ENCODE results near the gene UQCC3. TPM values are rescaled to one million over a fixed set of nuclear protein-coding genes. Genes with fewer than 3 reads are reported as not detected.

UQCC3 gene
- total and polyA plus RNA-seq, 2 of the 13 experiments (the other 11 are each of a cell fraction or from before 2014, with no cell fraction given), result 7.7 to 16.0 TPM

DNA sequence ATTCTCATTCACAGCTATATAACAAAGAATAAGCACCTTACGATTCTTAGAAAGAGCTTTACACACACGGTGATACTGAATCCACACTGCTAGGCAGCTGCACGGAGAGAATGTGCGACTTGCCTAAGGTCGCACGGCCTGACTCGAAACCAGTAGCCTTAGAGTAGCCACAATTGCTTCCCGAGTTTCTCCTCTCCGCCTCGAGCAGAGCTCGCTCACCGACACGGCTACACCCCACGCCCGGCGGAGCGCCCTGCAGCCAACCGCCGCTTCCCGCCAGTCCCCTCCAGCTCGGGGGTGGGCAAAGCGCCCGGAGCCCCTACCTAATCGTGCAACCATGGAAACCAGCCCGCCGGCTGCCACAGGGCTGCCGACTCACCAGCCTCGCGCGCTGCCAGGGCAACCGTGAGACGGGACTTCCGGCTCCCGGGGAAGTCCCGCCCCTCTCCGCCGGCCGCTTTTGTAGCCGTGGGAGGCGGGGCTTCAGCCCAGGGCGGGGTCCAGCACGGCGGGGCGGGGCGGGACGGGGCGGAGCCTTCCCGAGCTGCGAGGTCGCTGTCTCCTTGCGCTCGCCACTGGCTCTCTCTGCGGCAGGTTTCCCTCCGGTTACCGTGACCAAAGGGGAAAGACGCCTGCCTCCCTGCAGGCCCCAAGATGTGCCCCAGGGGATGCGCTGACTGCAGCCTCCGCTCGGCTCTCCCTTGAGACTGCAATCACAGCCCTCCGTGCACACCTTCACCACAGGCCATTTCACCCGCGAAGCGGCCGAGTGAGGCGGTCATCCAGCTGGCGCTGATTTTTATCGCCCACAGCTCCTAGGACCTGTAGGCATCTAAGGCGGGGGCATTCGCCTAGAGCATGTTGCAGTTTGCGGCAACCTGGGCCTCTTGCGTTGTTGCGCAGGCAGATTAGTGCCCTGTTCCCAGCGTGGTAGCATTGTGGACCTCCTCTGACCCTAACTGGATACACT is 34.7 kb downstream of the UQCC3 start (continued):
- TF ChIP-seq, protein P1, sequence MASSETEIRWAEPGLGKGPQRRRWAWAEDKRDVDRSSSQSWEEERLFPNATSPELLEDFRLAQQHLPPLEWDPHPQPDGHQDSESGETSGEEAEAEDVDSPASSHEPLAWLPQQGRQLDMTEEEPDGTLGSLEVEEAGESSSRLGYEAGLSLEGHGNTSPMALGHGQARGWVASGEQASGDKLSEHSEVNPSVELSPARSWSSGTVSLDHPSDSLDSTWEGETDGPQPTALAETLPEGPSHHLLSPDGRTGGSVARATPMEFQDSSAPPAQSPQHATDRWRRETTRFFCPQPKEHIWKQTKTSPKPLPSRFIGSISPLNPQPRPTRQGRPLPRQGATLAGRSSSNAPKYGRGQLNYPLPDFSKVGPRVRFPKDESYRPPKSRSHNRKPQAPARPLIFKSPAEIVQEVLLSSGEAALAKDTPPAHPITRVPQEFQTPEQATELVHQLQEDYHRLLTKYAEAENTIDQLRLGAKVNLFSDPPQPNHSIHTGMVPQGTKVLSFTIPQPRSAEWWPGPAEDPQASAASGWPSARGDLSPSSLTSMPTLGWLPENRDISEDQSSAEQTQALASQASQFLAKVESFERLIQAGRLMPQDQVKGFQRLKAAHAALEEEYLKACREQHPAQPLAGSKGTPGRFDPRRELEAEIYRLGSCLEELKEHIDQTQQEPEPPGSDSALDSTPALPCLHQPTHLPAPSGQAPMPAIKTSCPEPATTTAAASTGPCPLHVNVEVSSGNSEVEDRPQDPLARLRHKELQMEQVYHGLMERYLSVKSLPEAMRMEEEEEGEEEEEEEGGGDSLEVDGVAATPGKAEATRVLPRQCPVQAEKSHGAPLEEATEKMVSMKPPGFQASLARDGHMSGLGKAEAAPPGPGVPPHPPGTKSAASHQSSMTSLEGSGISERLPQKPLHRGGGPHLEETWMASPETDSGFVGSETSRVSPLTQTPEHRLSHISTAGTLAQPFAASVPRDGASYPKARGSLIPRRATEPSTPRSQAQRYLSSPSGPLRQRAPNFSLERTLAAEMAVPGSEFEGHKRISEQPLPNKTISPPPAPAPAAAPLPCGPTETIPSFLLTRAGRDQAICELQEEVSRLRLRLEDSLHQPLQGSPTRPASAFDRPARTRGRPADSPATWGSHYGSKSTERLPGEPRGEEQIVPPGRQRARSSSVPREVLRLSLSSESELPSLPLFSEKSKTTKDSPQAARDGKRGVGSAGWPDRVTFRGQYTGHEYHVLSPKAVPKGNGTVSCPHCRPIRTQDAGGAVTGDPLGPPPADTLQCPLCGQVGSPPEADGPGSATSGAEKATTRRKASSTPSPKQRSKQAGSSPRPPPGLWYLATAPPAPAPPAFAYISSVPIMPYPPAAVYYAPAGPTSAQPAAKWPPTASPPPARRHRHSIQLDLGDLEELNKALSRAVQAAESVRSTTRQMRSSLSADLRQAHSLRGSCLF (CRISPR knock-in tag; IDR thresholded peaks at IDR 0.05; ENCODE audit: borderline replicate concordance), result no peak
- no peak for TF ChIP-seq ZNF225 (CRISPR knock-in tag; IDR thresholded peaks at IDR 0.05)
- TF ChIP-seq, protein P2, sequence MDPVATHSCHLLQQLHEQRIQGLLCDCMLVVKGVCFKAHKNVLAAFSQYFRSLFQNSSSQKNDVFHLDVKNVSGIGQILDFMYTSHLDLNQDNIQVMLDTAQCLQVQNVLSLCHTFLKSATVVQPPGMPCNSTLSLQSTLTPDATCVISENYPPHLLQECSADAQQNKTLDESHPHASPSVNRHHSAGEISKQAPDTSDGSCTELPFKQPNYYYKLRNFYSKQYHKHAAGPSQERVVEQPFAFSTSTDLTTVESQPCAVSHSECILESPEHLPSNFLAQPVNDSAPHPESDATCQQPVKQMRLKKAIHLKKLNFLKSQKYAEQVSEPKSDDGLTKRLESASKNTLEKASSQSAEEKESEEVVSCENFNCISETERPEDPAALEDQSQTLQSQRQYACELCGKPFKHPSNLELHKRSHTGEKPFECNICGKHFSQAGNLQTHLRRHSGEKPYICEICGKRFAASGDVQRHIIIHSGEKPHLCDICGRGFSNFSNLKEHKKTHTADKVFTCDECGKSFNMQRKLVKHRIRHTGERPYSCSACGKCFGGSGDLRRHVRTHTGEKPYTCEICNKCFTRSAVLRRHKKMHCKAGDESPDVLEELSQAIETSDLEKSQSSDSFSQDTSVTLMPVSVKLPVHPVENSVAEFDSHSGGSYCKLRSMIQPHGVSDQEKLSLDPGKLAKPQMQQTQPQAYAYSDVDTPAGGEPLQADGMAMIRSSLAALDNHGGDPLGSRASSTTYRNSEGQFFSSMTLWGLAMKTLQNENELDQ (CRISPR knock-in tag; IDR thresholded peaks at IDR 0.05; ENCODE audit: borderline replicate concordance), result no peak
- TF ChIP-seq NFE2 (CRISPR knock-in tag; IDR thresholded peaks at IDR 0.05), result no peak
- TF ChIP-seq NFE2L2 (IDR thresholded peaks at IDR 0.05; ENCODE audit: low read length), result no peak
- peak; percentile 42 for TF ChIP-seq SALL1 (CRISPR knock-in tag; IDR thresholded peaks at IDR 0.05)
- no peak for TF ChIP-seq HOXA3 (CRISPR knock-in tag; IDR thresholded peaks at IDR 0.05)
- TF ChIP-seq, protein P3, sequence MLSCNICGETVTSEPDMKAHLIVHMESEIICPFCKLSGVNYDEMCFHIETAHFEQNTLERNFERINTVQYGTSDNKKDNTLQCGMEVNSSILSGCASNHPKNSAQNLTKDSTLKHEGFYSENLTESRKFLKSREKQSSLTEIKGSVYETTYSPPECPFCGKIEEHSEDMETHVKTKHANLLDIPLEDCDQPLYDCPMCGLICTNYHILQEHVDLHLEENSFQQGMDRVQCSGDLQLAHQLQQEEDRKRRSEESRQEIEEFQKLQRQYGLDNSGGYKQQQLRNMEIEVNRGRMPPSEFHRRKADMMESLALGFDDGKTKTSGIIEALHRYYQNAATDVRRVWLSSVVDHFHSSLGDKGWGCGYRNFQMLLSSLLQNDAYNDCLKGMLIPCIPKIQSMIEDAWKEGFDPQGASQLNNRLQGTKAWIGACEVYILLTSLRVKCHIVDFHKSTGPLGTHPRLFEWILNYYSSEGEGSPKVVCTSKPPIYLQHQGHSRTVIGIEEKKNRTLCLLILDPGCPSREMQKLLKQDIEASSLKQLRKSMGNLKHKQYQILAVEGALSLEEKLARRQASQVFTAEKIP (CRISPR knock-in tag; IDR thresholded peaks at IDR 0.05; ENCODE audit: borderline replicate concordance), result no peak
- peak; percentile 33 for TF ChIP-seq PHF5A (CRISPR knock-in tag; IDR thresholded peaks at IDR 0.05; ENCODE audit: low read depth, unreplicated experiment)
- no peak for TF ChIP-seq NBN (conservative IDR thresholded peaks at IDR 0.05)
- no peak for TF ChIP-seq ZIK1 (CRISPR knock-in tag; IDR thresholded peaks at IDR 0.05; ENCODE audit: borderline replicate concordance, low read depth)
- no peak for TF ChIP-seq ONECUT2 (CRISPR knock-in tag; IDR thresholded peaks at IDR 0.05)
- TF ChIP-seq POLR2AphosphoS2 (IDR thresholded peaks at IDR 0.05; ENCODE audit: low read depth, low read length), result no peak
- TF ChIP-seq ZNF773 (CRISPR knock-in tag; IDR thresholded peaks at IDR 0.05; ENCODE audit: borderline replicate concordance), result no peak
- TF ChIP-seq NFIC (IDR thresholded peaks at IDR 0.05; ENCODE audit: low read length), result no peak
- TF ChIP-seq, protein P4, sequence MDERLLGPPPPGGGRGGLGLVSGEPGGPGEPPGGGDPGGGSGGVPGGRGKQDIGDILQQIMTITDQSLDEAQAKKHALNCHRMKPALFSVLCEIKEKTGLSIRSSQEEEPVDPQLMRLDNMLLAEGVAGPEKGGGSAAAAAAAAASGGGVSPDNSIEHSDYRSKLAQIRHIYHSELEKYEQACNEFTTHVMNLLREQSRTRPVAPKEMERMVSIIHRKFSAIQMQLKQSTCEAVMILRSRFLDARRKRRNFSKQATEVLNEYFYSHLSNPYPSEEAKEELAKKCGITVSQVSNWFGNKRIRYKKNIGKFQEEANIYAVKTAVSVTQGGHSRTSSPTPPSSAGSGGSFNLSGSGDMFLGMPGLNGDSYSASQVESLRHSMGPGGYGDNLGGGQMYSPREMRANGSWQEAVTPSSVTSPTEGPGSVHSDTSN (CRISPR knock-in tag; IDR thresholded peaks at IDR 0.05), result no peak
- no peak for TF ChIP-seq CEBPG (CRISPR knock-in tag; IDR thresholded peaks at IDR 0.05)
- no peak for TF ChIP-seq FOXJ3 (CRISPR knock-in tag; IDR thresholded peaks at IDR 0.05; ENCODE audit: borderline replicate concordance)
